Activated CD8-positive, alpha-beta memory T cell treated with anti-CD3 and anti-CD28 coated beads for 1 hour (primary cell): ENCODE results near the gene TAS1R1.
A peak's percentile ranks its signal among the peaks of the same experiment; 100 is the strongest.
"Not testable (repeated sequence)": the region's sequence is repeated elsewhere in the genome, so short reads cannot be mapped to it uniquely, and the experiment has no call there.

Source experiments
- DNase-seq, 2 donors: peaks; one replicate each; pipeline ENCODE4 v3.0.0-alpha.2; 2020; ENCODE audit warnings: low read depth in 1 of 2; ENCODE audit errors: extremely low read depth in 1 of 2

Gene TAS1R1

GRCh38 chr1:6519935-6520671, 35.0 kb upstream of the TAS1R1 start:
- no peak for DNase-seq

- no peak for DNase-seq
Measured at GRCh38 chr1:6521536-6521935, 33.6 kb upstream of the TAS1R1 start.

- DNase-seq, result no peak
Measured at GRCh38 chr1:6523566-6523965, 31.5 kb upstream of the TAS1R1 start.

- no peak for DNase-seq
Measured at GRCh38 chr1:6526316-6526715, 28.8 kb upstream of the TAS1R1 start.

- DNase-seq, result no peak
Measured at GRCh38 chr1:6528492-6528891, 26.6 kb upstream of the TAS1R1 start.

GRCh38 chr1:6530504-6531160, 24.5 kb upstream of the TAS1R1 start:
- no peak for DNase-seq

GRCh38 chr1:6531996-6532395, 23.1 kb upstream of the TAS1R1 start:
- no peak for DNase-seq

- no peak for DNase-seq
Measured at GRCh38 chr1:6534248-6534822, 20.8 kb upstream of the TAS1R1 start.

GRCh38 chr1:6535214-6535613, 19.9 kb upstream of the TAS1R1 start:
- DNase-seq, result no peak

- DNase-seq, result no peak
Measured at GRCh38 chr1:6536291-6536690, 18.8 kb upstream of the TAS1R1 start.

- no peak for DNase-seq
Measured at GRCh38 chr1:6538956-6539355, 16.2 kb upstream of the TAS1R1 start.

GRCh38 chr1:6544831-6545230, 10.3 kb upstream of the TAS1R1 start:
- no peak for DNase-seq

GRCh38 chr1:6545276-6546112, 9.6 kb upstream of the TAS1R1 start:
- DNase-seq, result no peak

- no peak for DNase-seq
Measured at GRCh38 chr1:6546326-6546725, 8.8 kb upstream of the TAS1R1 start.

GRCh38 chr1:6547301-6547700, 7.8 kb upstream of the TAS1R1 start:
- no peak for DNase-seq

GRCh38 chr1:6554031-6554906, 838 bp upstream of the TAS1R1 start, which contains the start of gene NOL9:
NOL9 (minus strand) TSS chr1:6554513; CDS start chr1:6554502, 11 bp downstream.
- peak; percentile 78 to 91 for DNase-seq

- no peak for DNase-seq
Measured at GRCh38 chr1:6557597-6557996, 2.5 kb downstream of the TAS1R1 start.

- DNase-seq, result not testable (repeated sequence)
Measured at GRCh38 chr1:6559161-6559560, 4.1 kb downstream of the TAS1R1 start.

- no peak for DNase-seq
Measured at GRCh38 chr1:6560267-6560666, 5.2 kb downstream of the TAS1R1 start.

- no peak for DNase-seq
Measured at GRCh38 chr1:6569033-6569432, 13.9 kb downstream of the TAS1R1 start.
